Amygdala (tissue), 56 donors: ENCODE results near the gene CENPO.

Experiments
- DNase-seq, 56 donors: peaks; one replicate each; lab custom pipeline; 2025; lab: John Stamatoyannopoulos, UW

Gene CENPO

GRCh38 chr2:24855022-24855622 is 61.9 kb downstream of the CENPO start:
- DNase-seq, result no peak

- DNase-seq, result no peak
These were observed 62.5 kb downstream of the CENPO start for GRCh38 chr2:24855726-24856125.

- no peak for DNase-seq
These were observed 63.6 kb downstream of the CENPO start for GRCh38 chr2:24856791-24857211.

GRCh38 chr2:24857746-24858145 is 64.5 kb downstream of the CENPO start:
- no peak for DNase-seq

GRCh38 chr2:24858996-24859395 is 65.8 kb downstream of the CENPO start:
- DNase-seq, result no peak

- DNase-seq, result no peak
These were observed 66.9 kb downstream of the CENPO start for GRCh38 chr2:24859968-24860600.

- DNase-seq, result no peak
These were observed 67.4 kb downstream of the CENPO start for GRCh38 chr2:24860631-24861030.

GRCh38 chr2:24861500-24861899 is 68.3 kb downstream of the CENPO start:
- DNase-seq, result no peak

GRCh38 chr2:24863641-24864040 is 70.4 kb downstream of the CENPO start:
- DNase-seq, result no peak

GRCh38 chr2:24866946-24867345 is 73.7 kb downstream of the CENPO start:
- DNase-seq, result no peak

- no peak for DNase-seq
These were observed 77.2 kb downstream of the CENPO start for GRCh38 chr2:24870440-24870839.

- DNase-seq, result no peak
These were observed 77.9 kb downstream of the CENPO start for GRCh38 chr2:24870891-24871705.

GRCh38 chr2:24871852-24872333 is 78.7 kb downstream of the CENPO start:
- no peak for DNase-seq
